HepG2 (cell line): ENCODE results near the gene FKBP5. TPM values are rescaled to one million over a fixed set of nuclear protein-coding genes. Genes with fewer than 3 reads are reported as not detected.

ENCODE experiments used
- ATAC-seq: fragments of 200-7000 bp; cut with Tn5 transposase; 3 replicates; pipeline ENCODE4 v1.9.1; 2020; ENCODE audit warnings: mild to moderate bottlenecking, moderate library complexity
- BruUV-seq: library from RNA; stranded (reverse); fragments of 400-500 nt; replicated peaks from 2 replicates; lab custom pipeline; 2021; lab: Mats Ljungman, UMichigan
- CTCF ChIA-PET: fragments of 300-600 bp; formaldehyde crosslinking; extraction: SDS; loops from one replicate; lab custom pipeline; 2021; ENCODE audit warnings: low total read pairs, inconsistent platforms, low intra/inter-chr PET ratio; lab: Yijun Ruan, JAX
- POLR2A ChIA-PET: fragments of 350-600 bp; sonication (Branson Sonifier 250); formaldehyde crosslinking; loops from one replicate; lab custom pipeline; 2020; ENCODE audit warnings: antibody characterized with exemption, inconsistent platforms; lab: Yijun Ruan, JAX
- DNase-seq: peaks from one replicate; pipeline ENCODE4 v3.0.0-alpha.2; 2015; ENCODE audit warnings: low spot score
- FAIRE-seq: peaks from 3 replicates; lab custom pipeline; 2011; peaks lifted over from hg19 to GRCh38; lab: Jason Lieb, UNC
- H2AFZ ChIP-seq: one replicate; pipeline ENCODE4 v1.6.1; 2011; ENCODE audit warnings: low read length, inconsistent platforms
- H3K27ac ChIP-seq: fragments of 300-600 bp; 3 replicates; pipeline ENCODE4 v1.8.0; 2011; ENCODE audit warnings: mixed run types, mild to moderate bottlenecking, mixed read lengths, low read length, inconsistent platforms; ENCODE audit not compliant: insufficient read depth; ENCODE audit errors: extremely low read length
- H3K27me3 ChIP-seq, 2 experiments: fragments of 200-600 bp in 1 of 2; 2 replicates in 1 of 2; 3 replicates in 1 of 2; pipeline versions ENCODE4 v1.6.0 to v1.8.0; 2011; ENCODE audit warnings: low read length in 2 of 2, mild to moderate bottlenecking in 2 of 2, moderate library complexity in 2 of 2, inconsistent platforms in 1 of 2; ENCODE audit not compliant: insufficient read depth in 2 of 2, control insufficient read depth in 1 of 2
- H3K36me3 ChIP-seq, 2 experiments: fragments of 200-600 bp in 1 of 2; replicated peaks in 1 of 2; 2 replicates in 1 of 2; 3 replicates in 1 of 2; pipeline versions ENCODE4 v1.5.1 to v1.8.0; 2011; ENCODE audit warnings: low read length in 2 of 2, inconsistent platforms in 1 of 2; ENCODE audit not compliant: insufficient read depth in 2 of 2, control insufficient read depth in 1 of 2
- H3K4me1 ChIP-seq: 2 replicates; pipeline ENCODE4 v1.5.1; 2012; ENCODE audit warnings: low read length, inconsistent platforms; ENCODE audit not compliant: insufficient read depth
- H3K4me2 ChIP-seq: 2 replicates; pipeline ENCODE4 v1.6.0; 2011; ENCODE audit warnings: low read depth, low read length, inconsistent platforms
- H3K4me3 ChIP-seq, 3 experiments: fragments of 200-600 bp in 1 of 3; sonication (generic), shearing (Covaris generic) in 1 of 3; replicated peaks in 1 of 3; 2 replicates each; pipeline ENCODE4 v1.5.1; 2011 to 2016; ENCODE audit warnings: low read length in 3 of 3, inconsistent platforms in 2 of 3, low read depth in 2 of 3, mild to moderate bottlenecking in 2 of 3, control low read depth in 1 of 3, mixed read lengths in 1 of 3; ENCODE audit not compliant: insufficient read depth in 1 of 3
- H3K79me2 ChIP-seq: one replicate; pipeline ENCODE4 v1.6.1; 2011; ENCODE audit warnings: low read length, inconsistent platforms; ENCODE audit not compliant: insufficient read depth
- H3K9ac ChIP-seq: 2 replicates; pipeline ENCODE4 v1.6.0; 2011; ENCODE audit warnings: mild to moderate bottlenecking, low read depth, low read length, inconsistent platforms; ENCODE audit not compliant: insufficient read depth
- H3K9me3 ChIP-seq: 2 replicates; pipeline ENCODE4 v1.5.1; 2012; ENCODE audit warnings: mild to moderate bottlenecking, low read length
- H4K20me1 ChIP-seq: 2 replicates; pipeline ENCODE4 v1.6.0; 2011; ENCODE audit warnings: inconsistent platforms, mild to moderate bottlenecking, low read length, moderate library complexity; ENCODE audit not compliant: insufficient read depth
- MAF1 ChIP-seq: sonication (generic); formaldehyde crosslinking; IDR thresholded peaks from 2 replicates; pipeline ENCODE4 v1.5.0; 2020; ENCODE audit warnings: missing genetic modification reagents, borderline replicate concordance
- PHF21A ChIP-seq: sonication (generic); formaldehyde crosslinking; IDR thresholded peaks from 2 replicates; pipeline ENCODE4 v1.5.0; 2020; ENCODE audit warnings: mild to moderate bottlenecking, missing genetic modification reagents
- RCOR2 ChIP-seq: IDR thresholded peaks from 2 replicates; pipeline ENCODE4 v1.6.1; 2016; ENCODE audit warnings: missing biosample characterization, missing genetic modification reagents
- SIN3B ChIP-seq: fragments of 150-350 bp; IDR thresholded peaks from 2 replicates; pipeline ENCODE4 v1.6.1; 2014; ENCODE audit warnings: low read length
- SOX5 ChIP-seq: IDR thresholded peaks from 2 replicates; pipeline ENCODE4 v1.6.1; 2016; ENCODE audit warnings: borderline replicate concordance
- ZNF7 ChIP-seq: IDR thresholded peaks from 2 replicates; pipeline ENCODE4 v1.6.1; 2016; ENCODE audit warnings: missing biosample characterization, missing genetic modification reagents
- WGBS: methylation state at CpG from one replicate; pipeline ENCODE4 v1.1.6; 2017; ENCODE audit warnings: low lambda C conversion rate; 5-methylcytosine and 5-hydroxymethylcytosine counted together
- in situ Hi-C: cut with HindIII; loops from 2 replicates; pipeline ENCODE4 v1.10.0; 2017; ENCODE audit warnings: low pct_unique_long_range_greater_than_20kb; ENCODE audit not compliant: extremely low pct_ligation_motif_present
- intact Hi-C: fragments of 100-400 bp; cut with micrococcal nuclease; formaldehyde crosslinking; loops from one replicate; pipeline ENCODE4 v1.10.0; 2022; ENCODE audit not compliant: unreplicated experiment
- polyA plus RNA-seq, 8 experiments: library from polyadenylated mRNA; depleted of rRNA in 3 of 8; stranded (reverse) in 7 of 8; unstranded in 1 of 8; fragments of >200 nt; fragmentation: Illumina TruSeq in 4 of 8; extraction: Trizol in 4 of 8; gene quantifications; 2 replicates each; pipeline versions ENCODE4 v1.2.1 to v1.2.3, GENCODE V29; 2011 to 2016; ENCODE audit warnings: low read depth in 4 of 8, missing spikeins in 1 of 8, mixed read lengths in 1 of 8; ENCODE audit not compliant: insufficient read depth in 1 of 8
- total RNA-seq, 5 experiments: library from RNA; depleted of rRNA; stranded (reverse); fragments of >200 nt; fragmentation: Illumina TruSeq; extraction: Trizol; gene quantifications; 2 replicates each; pipeline ENCODE4 v1.2.3, GENCODE V29; 2016; ENCODE audit warnings: low read depth in 1 of 5
- TF ChIP-seq, protein P1 (sequence below): sonication (generic); formaldehyde crosslinking; IDR thresholded peaks from 2 replicates; pipeline ENCODE4 v1.4.0; 2020; ENCODE audit warnings: mild to moderate bottlenecking, missing genetic modification reagents
- TF ChIP-seq, protein P2 (sequence below): sonication (generic); formaldehyde crosslinking; IDR thresholded peaks from 2 replicates; pipeline ENCODE4 v1.4.0; 2020; ENCODE audit warnings: missing genetic modification reagents, borderline replicate concordance

FKBP5 gene
- total and polyA plus RNA-seq, 2 of the 13 experiments (the other 11 are each of a cell fraction or from before 2014, with no cell fraction given), result 8.0 to 17.4 TPM

DNA sequence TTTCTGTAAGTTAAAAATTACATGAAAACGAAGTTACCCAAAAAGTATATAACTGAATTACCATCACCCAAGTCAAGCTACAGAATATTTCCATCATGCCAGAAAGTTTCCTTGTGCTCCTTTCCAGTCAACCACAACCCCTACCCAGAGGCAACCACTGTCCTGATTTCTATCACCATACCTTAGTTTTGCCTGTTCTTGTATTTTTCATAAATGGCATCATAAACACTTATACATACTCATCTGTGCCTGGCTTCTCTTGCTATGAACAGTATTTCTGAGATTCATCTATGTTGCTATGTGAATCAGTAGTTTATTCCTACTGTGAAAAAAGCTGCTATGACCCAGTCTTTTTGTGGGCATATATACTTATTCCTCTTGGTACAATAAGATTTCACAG is 7.4 kb downstream of the FKBP5 start:
- FAIRE-seq, result no peak
- POLR2A ChIA-PET, result no interaction called here
- H3K36me3 ChIP-seq, result peaks cover 0 to 4% of the 10 kb centered on the region in 2 experiments; a peak in 2 of 5 replicates

DNA sequence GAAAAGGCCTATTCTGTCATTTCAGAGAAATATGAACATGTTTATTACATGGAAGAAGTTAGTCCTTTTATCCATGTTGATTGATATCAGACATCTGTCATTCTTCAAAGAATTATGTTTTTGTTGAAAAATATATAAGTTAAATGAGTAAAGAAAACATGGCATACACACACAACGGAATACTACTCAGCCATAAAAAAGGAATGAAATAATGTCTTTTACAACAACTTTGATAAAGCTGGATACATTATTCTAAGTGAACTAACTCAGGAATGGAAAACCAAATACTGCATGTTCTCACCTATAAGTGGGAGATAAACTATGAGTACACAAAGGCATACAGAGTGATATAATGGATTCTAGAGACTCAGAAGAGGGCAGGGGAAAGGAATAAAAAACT is 9.3 kb downstream of the FKBP5 start:
- H3K79me2 ChIP-seq, result peaks cover 59% of the 10 kb centered on the region
- no peaks in the 10 kb centered on the region for H4K20me1 ChIP-seq
- no peak overlapping the region for H3K9ac ChIP-seq
- H3K4me3 ChIP-seq, result no peak overlapping the region
- intact Hi-C loops (no loop called here), in situ Hi-C loops (no loop called here)
- DNase-seq, result no peak
- no peak overlapping the region for H2AFZ ChIP-seq
- ChIA-PET POLR2A (no interaction called here), CTCF (no interaction called here)
- H3K4me1 ChIP-seq, result no peaks in the 10 kb centered on the region
- H3K9me3 ChIP-seq, result no peaks in the 10 kb centered on the region
- no peak overlapping the region for H3K27ac ChIP-seq
- BruUV-seq, result no TSS peak
- ATAC-seq, result no peak
- H3K36me3 ChIP-seq, result peaks cover 0 to 4% of the 10 kb centered on the region in 2 experiments; a peak in 2 of 5 replicates
- 96% methylated on average over 1 of the region's 1 CpG for WGBS
- no peak for FAIRE-seq
- TF ChIP-seq, protein P1, sequence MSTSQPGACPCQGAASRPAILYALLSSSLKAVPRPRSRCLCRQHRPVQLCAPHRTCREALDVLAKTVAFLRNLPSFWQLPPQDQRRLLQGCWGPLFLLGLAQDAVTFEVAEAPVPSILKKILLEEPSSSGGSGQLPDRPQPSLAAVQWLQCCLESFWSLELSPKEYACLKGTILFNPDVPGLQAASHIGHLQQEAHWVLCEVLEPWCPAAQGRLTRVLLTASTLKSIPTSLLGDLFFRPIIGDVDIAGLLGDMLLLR (CRISPR knock-in tag), result no peak
- TF ChIP-seq RCOR2 (CRISPR knock-in tag), result peak; percentile 23; the same call in 1 of the 2 replicates
- no peak for TF ChIP-seq SOX5 (CRISPR knock-in tag)
- no peaks in the 10 kb centered on the region for H3K27me3 ChIP-seq
- H3K4me2 ChIP-seq, result no peak overlapping the region

More for the DNA sequence above, 7.4 kb downstream of the FKBP5 start:
- H2AFZ ChIP-seq, result no peak overlapping the region
- WGBS, result 96% methylated on average over 1 of the region's 1 CpG
- peaks cover 65% of the 10 kb centered on the region for H3K79me2 ChIP-seq
- H3K9me3 ChIP-seq, result no peaks in the 10 kb centered on the region
- CTCF ChIA-PET, result no interaction called here
- TF ChIP-seq PHF21A (CRISPR knock-in tag) (no peak), MAF1 (no peak), ZNF7 (CRISPR knock-in tag) (no peak), SIN3B (no peak)
- TF ChIP-seq, protein P2, sequence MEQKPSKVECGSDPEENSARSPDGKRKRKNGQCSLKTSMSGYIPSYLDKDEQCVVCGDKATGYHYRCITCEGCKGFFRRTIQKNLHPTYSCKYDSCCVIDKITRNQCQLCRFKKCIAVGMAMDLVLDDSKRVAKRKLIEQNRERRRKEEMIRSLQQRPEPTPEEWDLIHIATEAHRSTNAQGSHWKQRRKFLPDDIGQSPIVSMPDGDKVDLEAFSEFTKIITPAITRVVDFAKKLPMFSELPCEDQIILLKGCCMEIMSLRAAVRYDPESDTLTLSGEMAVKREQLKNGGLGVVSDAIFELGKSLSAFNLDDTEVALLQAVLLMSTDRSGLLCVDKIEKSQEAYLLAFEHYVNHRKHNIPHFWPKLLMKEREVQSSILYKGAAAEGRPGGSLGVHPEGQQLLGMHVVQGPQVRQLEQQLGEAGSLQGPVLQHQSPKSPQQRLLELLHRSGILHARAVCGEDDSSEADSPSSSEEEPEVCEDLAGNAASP, result no peak
- no peaks in the 10 kb centered on the region for H3K27me3 ChIP-seq
- no peaks in the 10 kb centered on the region for H4K20me1 ChIP-seq
- intact Hi-C loops, result loop anchor here (5.0 kb wide), 1 partner anchor 79 kb away; no protein-coding TSS in a partner anchor
- no peak overlapping the region for H3K4me2 ChIP-seq
- H3K4me1 ChIP-seq, result peaks cover under 1% of the 10 kb centered on the region
- no peak overlapping the region for H3K4me3 ChIP-seq
- in situ Hi-C loops, result no loop called here
- DNase-seq (no peak), ATAC-seq (no peak)
- H3K27ac ChIP-seq, result no peak overlapping the region
- no peak overlapping the region for H3K9ac ChIP-seq
- BruUV-seq, result no TSS peak
